HG03575 (cell line): Measurements from ENCODE around the gene FKRP.

ENCODE experiments used
- ATAC-seq: cut with Tn5 transposase; IDR thresholded peaks from one replicate; pipeline ENCODE4 v1.9.1; 2021; ENCODE audit not compliant: unreplicated experiment, insufficient number of reproducible peaks, low FRiP score; ENCODE audit errors: extremely low read depth

The FKRP gene

GRCh38 chr19:46730187-46730586 is 15.7 kb upstream of the FKRP start:
- no peak for ATAC-seq

DNA sequence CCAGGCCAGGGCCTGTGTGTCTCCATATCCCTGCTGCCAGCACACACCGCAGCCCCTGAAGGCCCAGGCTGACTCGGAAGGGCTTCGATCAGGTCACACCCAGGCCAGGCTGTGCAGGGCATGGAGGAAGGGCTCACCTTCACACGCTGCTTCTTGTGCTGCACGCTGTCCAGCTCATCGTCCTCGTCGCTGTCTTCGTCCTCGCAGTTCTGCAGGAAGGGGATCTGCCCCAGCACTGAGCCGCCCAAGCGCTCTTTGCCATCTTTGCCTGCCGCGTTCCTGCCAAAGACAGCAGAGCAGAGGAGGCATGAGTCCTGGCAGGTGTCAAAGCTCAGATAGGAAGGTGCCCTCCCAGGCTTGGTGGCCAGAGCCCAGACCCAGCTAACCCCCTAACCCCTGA is 15.3 kb upstream of the FKRP start:
- ATAC-seq: no peak

- ATAC-seq: no peak
Measured at GRCh38 chr19:46731007-46731501, 14.8 kb upstream of the FKRP start.

DNA sequence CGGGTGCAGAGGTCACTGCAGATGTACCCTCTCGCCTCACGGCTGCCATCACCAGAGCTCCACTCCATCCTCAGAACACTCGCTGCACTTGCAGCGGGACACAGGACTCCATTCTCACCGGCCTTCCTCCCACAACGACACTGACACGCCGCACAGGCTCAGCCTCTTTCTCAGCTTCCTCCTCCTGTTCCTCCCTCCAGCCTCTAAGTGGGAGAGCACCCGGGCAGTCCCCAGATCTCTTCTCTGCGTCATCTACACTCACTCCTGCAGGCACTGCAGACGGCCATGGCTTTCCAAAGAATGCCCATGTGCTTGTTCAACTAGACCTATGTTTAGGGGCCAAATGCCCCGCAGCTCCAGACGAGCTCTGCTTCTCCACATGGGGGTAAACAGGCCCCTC is 14.3 kb upstream of the FKRP start:
- no peak for ATAC-seq

DNA sequence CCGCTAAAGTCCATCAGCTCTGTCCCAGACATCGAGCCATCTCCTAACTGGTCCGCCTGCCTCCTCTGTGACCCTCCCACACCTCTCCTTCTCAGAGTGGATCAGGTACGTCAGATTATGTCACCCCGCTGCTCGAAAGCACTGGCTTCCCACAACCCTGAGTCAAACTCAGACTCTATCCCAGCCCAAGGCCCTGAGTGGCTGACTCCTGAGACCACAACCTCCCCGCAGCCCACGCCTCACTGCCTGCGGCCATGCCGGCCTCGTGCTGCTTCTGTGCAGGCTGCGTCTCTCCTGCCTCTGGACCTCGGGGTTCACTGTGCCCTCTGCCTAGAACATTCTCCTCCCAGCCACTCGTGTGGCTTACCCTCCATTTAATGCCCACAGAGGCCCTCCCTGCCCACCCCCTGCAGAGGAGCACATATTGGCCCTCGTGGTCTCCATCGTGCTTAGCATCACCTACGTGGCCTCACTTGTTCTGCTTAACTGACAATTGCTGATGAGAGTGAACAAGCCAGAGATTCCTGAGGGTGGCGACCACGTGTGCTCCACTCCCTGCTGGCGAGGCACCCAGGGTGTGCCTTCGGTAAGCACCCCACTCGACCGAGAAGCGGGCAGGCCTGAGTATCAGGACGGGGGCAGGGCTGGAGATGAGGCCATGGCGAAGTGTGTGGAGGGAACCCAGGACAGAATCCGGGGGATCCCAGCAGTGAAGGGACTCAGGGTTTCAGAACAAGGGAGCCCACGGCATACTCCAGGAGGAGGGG is 13.5 kb upstream of the FKRP start:
- ATAC-seq: no peak

GRCh38 chr19:46732966-46733689 is 12.7 kb upstream of the FKRP start:
- no peak for ATAC-seq

- ATAC-seq: no peak
Measured at GRCh38 chr19:46733690-46734292, 12.1 kb upstream of the FKRP start.

GRCh38 chr19:46736531-46737297 is 9.1 kb upstream of the FKRP start:
- ATAC-seq: no peak

DNA sequence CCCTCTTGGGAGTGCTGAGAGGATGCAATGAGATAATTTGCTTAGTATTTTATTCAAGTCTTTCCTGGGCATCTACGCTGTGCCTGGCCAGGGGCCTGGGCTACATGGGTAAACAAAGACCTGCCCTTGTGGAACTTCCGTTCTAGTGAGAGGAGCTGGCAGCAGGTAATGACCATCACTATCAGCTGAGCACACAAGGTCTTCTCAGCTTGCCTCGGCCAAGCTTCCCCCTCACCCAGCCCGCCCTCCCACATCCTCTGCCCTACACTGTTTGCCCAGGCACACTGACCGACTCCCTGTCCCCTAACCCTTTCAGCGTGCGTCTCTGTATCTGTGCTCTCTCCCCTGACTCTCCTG is 8.6 kb upstream of the FKRP start:
- no peak for ATAC-seq

DNA sequence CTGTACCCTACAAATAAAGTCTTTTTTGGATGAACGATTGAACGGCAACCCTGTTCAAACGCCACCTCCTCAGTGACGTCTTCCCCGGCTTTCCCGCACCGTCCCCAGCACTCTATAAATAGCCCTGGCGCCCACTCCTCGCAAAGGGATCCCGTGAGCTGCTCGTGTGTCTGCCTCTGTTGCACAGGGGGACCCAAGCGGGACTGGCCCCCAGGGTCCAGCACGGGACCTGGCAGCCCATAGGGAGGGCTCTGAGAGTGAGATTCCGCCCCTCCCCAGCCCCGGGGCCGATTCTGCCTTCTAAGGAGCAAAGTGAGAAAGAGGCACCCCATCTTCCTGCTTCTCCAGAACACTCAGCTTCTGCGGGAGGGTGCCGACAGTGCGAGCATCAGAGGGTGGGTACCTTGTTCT is 8.1 kb upstream of the FKRP start:
- ATAC-seq: no peak

DNA sequence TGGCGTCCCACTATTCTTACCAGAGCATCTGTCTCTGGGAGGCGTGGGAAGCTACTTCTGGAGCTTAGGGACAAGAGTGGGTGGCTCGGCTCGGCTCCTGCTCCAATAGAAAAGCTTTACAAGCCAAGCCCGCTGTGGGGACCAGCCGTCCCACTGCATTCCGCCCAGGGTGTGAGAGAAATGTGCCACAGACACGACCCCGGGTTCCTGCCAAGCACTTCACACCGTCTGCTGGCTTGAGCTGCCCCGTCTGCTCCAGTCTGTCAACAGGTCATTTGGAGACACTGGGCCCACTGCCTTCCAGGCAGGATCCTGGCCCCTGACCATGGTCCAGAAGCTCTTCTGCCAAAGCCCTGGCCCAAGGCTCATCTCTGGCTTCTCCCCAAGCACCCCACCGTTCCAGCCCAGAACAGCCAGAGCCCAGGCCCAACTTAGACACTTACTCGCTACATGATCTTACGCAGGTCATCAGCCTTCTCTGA is 6.5 kb upstream of the FKRP start:
- no peak for ATAC-seq

GRCh38 chr19:46741447-46741846 is 4.4 kb upstream of the FKRP start:
- no peak for ATAC-seq

DNA sequence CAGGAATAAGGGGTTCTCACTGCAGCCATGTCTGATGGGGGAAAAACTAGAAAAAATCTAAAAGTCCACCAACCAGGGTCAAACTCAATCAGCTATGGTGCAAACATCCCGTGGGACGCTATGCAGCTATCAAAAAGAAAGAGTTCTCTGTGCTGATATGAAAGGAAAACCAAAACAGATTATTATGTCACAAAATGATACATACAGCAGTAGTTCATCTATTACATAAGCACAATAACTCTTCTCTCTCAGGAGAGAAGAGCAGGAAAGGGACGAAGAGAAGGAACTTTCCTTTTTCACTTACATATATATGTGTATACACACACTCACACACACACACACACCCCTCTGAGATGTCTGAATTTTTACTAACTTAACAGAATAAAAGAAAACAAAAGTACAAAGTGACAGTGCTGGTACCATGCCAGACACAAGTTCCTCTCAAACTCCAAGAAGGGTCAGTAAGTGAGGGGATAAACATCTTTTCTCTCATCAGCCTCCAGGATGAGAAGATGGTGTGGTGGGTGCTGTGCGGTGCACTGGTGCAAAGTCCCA is 2.9 kb upstream of the FKRP start:
- ATAC-seq: no peak

DNA sequence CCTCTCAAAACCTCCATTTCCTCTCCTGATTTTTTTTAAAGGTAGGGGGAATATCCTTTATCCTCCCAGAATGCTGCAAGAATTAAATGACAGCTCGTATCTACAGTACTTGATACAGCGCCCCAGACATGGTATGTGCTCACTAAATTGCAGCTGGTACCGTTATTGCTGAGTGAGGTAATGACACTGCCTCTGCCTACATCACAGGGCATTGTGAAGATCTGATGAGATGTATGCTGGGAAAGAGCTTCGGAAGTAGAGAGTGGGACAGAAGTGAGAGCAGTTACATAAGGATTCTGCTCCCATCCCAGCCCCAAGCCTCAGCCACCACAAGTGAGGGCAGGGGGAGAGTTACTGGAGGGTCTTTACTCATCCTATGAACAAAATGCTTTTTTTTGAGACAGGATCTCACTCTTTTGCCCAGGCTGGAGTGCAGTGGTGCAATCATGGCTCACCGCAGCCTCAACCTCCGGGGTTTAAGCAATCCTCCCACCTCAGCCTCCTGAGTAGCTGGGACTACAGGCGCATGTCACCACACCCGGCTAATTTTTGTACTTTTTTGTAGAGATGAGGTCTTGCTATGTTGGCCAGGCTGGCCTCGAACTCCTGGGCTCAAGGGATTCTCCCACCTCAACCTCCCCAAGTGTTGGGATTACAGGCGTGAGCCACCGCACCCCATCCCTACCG is 1.7 kb upstream of the FKRP start:
- no peak for ATAC-seq

GRCh38 chr19:46745030-46745429 is 827 bp upstream of the FKRP start:
- ATAC-seq: no peak

DNA sequence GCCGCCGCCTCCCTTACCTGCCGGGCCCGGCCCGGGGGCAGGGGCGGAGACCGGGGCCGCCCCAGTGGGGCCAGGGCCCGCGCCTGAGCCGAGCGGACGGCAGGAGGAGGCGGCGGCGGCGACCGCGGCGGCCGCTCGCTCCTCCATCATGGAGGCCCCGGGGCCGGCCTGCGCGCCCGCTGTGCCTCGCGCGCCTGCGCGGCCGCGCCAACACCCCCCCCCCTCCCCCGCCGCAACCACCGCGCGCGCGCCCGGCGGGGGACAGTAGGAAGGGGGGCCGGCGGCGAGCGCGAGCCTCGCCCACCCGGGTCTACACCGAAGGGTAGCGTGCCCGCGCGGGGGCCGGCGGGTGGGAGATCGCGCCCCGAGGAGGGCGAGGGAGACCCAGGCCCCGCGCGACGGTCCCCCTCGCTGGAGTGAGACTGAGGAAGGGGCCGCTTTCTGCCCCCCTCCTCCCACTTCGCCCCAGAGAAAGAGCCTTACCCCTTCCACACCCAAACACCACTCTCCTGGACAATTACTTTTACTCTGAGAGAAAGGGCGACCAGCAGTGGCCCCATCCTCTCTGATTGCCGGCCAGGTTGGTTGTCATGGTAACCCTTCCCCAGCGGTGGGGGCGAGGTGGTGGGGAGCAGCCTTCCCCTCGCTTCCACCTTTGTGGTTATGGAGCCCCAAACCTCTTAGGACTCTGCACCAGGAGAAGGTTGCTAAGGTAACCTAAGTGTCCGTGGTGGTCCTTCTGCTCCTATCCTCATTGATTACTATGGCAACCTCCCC is 612 bp downstream of the FKRP start, which contains the start of gene STRN4:
Gene STRN4, minus strand, starts transcription at position 170 of the 777 bp plus-strand sequence. Its CDS starts 20 bp downstream, at position 150.
- ATAC-seq: no peak

- ATAC-seq: no peak
Measured at GRCh38 chr19:46748325-46749109, 2.7 kb downstream of the FKRP start.
